Ectodermal cell (in vitro differentiated cells): ENCODE measurements around the gene FAM237B.

Experiments
- H3K27ac ChIP-seq: 2 replicates; pipeline ENCODE4 v1.7.0; 2013; ENCODE audit warnings: mild to moderate bottlenecking, low read depth, low read length; ENCODE audit not compliant: insufficient read depth, poor library complexity, severe bottlenecking
- H3K27me3 ChIP-seq: 2 replicates; pipeline ENCODE4 v1.7.0; 2013; ENCODE audit warnings: mild to moderate bottlenecking, low read length; ENCODE audit not compliant: insufficient read depth, control insufficient read depth, poor library complexity, severe bottlenecking
- H3K36me3 ChIP-seq: one replicate; pipeline ENCODE4 v1.7.0; 2013; ENCODE audit warnings: low read length; ENCODE audit not compliant: control insufficient read depth, insufficient read depth
- H3K4me1 ChIP-seq: one replicate; pipeline ENCODE4 v1.7.0; 2013; ENCODE audit warnings: low read length; ENCODE audit not compliant: control insufficient read depth, insufficient read depth
- H3K4me3 ChIP-seq: 2 replicates; pipeline ENCODE4 v1.7.0; 2013; ENCODE audit warnings: low read depth, low read length, control low read depth; ENCODE audit not compliant: insufficient read depth
- H3K9me3 ChIP-seq: 2 replicates; pipeline ENCODE4 v1.7.0; 2013; ENCODE audit warnings: mild to moderate bottlenecking, low read length, moderate library complexity; ENCODE audit not compliant: control insufficient read depth
- WGBS, 2 experiments: methylation state at CpG; one replicate each; pipeline ENCODE4 v1.1.7; 2013; ENCODE audit warnings: missing lambda C conversion rate in 2 of 2; 5-methylcytosine and 5-hydroxymethylcytosine counted together

Gene FAM237B

DNA sequence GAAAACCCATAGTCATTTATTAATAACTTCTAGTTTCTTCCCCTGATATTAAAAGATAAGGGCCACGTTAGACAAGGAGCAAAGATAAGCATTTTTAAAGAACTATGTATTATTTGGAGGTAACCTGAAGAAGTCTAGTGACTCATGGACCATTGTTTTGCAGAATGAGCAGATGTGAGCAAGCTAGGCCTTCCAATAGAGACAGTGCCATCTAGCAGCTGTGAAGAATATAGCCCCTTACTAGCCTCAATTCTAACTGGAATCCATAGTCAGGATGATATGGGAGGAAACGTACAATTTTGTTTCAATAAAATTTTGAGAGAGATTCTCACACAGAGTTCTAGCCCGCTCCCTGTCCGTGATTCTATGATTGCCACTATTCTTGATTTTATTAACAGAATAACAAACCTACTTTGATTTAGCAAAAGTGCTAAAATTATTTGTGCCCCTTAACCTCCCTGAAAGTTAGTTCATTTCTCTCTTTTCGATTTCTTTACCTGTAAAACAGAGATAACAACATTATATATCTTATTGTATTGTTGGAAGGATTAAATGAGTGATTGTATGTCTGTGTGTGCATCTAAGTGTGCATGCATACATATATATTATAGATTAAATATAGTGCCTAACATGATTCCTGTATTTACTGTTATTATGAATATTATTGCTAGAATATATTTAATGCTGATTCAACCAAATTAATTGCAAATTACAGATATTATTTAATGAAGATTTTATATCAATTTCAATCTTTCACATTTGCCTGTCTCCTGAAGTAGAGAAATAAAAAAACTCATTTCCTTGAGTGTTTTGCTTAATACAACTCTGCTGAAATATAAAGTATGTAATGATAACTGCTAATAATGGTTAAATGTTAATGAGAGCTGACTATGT is 22.7 kb downstream of the FAM237B start:
- WGBS, 2 experiments = 54 to 55% methylated on average over 4 of the region's 5 CpGs
- H3K27me3 ChIP-seq = no peaks in the 10 kb centered on the region
- H3K4me3 ChIP-seq = no peak overlapping the region
- no peaks in the 10 kb centered on the region for H3K4me1 ChIP-seq
- no peaks in the 10 kb centered on the region for H3K9me3 ChIP-seq
- H3K27ac ChIP-seq = no peak overlapping the region
- no peaks in the 10 kb centered on the region for H3K36me3 ChIP-seq

GRCh38 chr7:90290244-90291113 is 30.6 kb downstream of the FAM237B start:
- H3K27ac ChIP-seq = no peak overlapping the region
- no peaks in the 10 kb centered on the region for H3K27me3 ChIP-seq
- no peaks in the 10 kb centered on the region for H3K4me1 ChIP-seq
- peaks cover 6% of the 10 kb centered on the region for H3K36me3 ChIP-seq
- no peak overlapping the region for H3K4me3 ChIP-seq
- WGBS, 2 experiments = 95% methylated on average over 3 of the region's 3 CpGs
- no peaks in the 10 kb centered on the region for H3K9me3 ChIP-seq

DNA sequence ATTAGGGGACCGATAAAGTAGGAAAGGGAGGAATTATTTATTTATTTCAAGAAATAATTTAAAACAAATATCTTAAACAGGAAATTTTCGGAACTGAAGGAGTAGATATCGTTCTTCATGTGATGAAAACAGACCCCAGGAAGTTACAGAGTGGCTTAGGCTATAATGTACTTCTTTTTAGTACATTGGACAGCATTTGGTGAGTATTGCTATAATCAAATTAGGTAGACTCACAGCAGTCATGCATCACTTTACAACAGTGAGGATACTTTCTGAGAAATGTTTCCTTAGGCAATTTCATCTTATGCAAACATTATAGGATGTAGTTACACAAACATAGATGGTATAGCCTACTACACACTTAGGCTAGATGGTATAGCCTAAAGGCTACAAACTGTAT is 33.0 kb downstream of the FAM237B start:
- Histone ChIP-seq H3K9me3 (no peaks in the 10 kb centered on the region), H3K36me3 (peaks cover 6% of the 10 kb centered on the region), H3K4me1 (no peaks in the 10 kb centered on the region), H3K27me3 (no peaks in the 10 kb centered on the region), H3K4me3 (no peak overlapping the region), H3K27ac (no peak overlapping the region)
- WGBS, 2 experiments = 81 to 100% methylated on average over 2 of the region's 3 CpGs

GRCh38 chr7:90276033-90276728 is 44.9 kb downstream of the FAM237B start:
- no peaks in the 10 kb centered on the region for H3K27me3 ChIP-seq
- H3K36me3 ChIP-seq = no peaks in the 10 kb centered on the region
- 92 to 95% methylated on average over 4 of the region's 5 CpGs for WGBS, 2 experiments
- H3K4me3 ChIP-seq = no peak overlapping the region
- H3K4me1 ChIP-seq = no peaks in the 10 kb centered on the region
- no peaks in the 10 kb centered on the region for H3K9me3 ChIP-seq
- H3K27ac ChIP-seq = no peak overlapping the region

DNA sequence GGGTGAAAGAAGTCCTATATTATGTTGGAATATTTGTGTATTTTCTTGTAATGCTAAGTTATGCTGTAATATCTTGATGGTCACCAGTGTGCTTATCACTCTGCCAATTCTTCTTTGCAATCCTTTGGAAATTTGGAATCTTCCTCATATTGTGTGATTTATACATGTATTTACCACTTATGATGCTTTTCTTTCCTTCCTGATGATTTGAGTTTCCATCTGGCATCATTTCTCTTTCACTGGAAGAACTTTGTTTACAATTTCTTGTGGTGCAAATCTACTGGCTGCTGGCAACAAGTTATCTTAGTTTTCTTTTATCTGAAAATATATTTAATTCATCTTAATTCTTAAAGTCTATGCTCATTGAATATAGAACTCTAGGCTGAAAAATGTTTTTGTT is 46.9 kb downstream of the FAM237B start:
- no peak overlapping the region for H3K27ac ChIP-seq
- no peaks in the 10 kb centered on the region for H3K9me3 ChIP-seq
- no peak overlapping the region for H3K4me3 ChIP-seq
- no peaks in the 10 kb centered on the region for H3K36me3 ChIP-seq
- no peaks in the 10 kb centered on the region for H3K4me1 ChIP-seq
- no peaks in the 10 kb centered on the region for H3K27me3 ChIP-seq

DNA sequence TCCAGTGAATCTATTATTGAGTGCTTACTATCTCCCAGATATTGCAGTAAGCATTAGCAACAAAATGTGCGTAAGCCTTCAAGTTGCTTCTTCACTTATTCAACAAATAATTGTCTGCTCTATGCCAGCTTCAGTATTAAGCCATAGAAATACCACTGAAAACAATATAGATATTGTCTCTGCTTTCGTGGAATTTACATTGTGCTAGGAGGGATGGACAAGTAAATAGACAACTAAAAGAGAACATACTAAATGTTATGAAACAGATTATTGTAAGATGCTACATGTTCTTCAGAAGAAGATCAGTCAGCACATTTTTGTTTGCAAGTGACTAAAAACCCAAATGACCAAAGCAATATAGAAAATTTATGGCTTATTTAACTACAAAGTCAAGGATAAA is 48.9 kb downstream of the FAM237B start:
- 85 to 97% methylated on average over 1 to 2 of the region's 2 CpGs for WGBS, 2 experiments
- Histone ChIP-seq H3K27ac (no peak overlapping the region), H3K4me3 (no peak overlapping the region), H3K9me3 (no peaks in the 10 kb centered on the region), H3K27me3 (no peaks in the 10 kb centered on the region), H3K4me1 (no peaks in the 10 kb centered on the region), H3K36me3 (no peaks in the 10 kb centered on the region)

DNA sequence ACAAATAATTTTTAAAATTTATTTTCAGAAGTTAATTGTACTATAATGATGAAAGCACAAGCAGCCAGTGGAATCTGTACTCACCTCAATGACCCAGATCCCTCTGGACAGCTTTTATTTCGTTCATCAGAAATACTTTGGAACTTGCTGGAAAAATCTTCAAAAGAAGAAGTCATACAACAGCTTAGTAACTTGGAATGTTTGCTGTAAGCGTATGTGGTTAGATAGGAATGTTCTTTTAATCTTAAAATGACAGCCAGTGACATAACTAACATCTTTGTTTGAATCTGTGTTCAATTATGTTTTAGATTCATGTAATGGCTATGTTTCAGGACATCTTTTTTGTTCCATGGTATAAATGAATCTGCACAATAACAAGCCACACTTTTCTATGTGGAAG is 49.4 kb downstream of the FAM237B start:
- H3K36me3 ChIP-seq = no peaks in the 10 kb centered on the region
- 89 to 100% methylated on average over 1 to 2 of the region's 2 CpGs for WGBS, 2 experiments

DNA sequence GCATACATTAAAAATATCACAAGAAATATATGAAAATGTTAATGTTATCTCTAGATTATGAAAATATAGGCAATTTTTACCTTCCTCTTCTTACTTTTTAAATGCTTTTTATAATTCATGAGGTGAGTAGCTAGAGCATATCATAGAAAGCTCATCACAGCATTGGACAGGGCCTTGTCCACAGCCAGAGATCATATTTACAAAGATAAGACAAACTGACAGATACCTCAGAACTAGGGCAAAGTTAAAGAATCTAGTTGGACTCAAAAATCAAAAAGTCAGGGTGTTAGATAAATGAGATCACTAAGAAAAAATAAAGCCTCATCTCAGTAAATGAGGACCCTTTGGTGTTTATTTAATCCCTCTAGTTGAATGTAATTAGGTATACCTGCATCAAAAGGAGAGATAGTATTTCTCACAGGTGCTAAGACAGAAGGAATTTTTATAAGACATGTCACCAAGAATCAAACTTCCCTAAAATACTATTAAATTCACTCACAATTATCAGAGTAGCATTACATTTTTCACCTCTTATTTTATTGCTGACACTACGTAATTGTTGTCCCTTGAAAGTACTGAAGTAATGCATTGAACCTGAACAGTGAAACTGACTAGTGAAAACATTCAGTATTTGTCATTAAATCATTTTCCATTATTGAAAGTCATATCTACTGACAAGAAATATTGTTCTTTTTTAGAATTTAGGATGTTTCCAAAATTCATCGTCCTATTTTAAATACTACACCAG is 50.5 kb downstream of the FAM237B start:
- Histone ChIP-seq H3K27ac (no peak overlapping the region), H3K4me3 (no peak overlapping the region), H3K9me3 (no peaks in the 10 kb centered on the region), H3K4me1 (no peaks in the 10 kb centered on the region), H3K27me3 (no peaks in the 10 kb centered on the region), H3K36me3 (no peaks in the 10 kb centered on the region)
- WGBS, 2 experiments = 94 to 100% methylated on average over 1 to 2 of the region's 2 CpGs

More for the DNA sequence above, 49.4 kb downstream of the FAM237B start:
- no peaks in the 10 kb centered on the region for H3K4me1 ChIP-seq
- no peaks in the 10 kb centered on the region for H3K27me3 ChIP-seq
- H3K4me3 ChIP-seq = no peak overlapping the region
- no peaks in the 10 kb centered on the region for H3K9me3 ChIP-seq
- H3K27ac ChIP-seq = no peak overlapping the region

GRCh38 chr7:90269163-90269562 is 51.9 kb downstream of the FAM237B start:
- no peaks in the 10 kb centered on the region for H3K27me3 ChIP-seq
- H3K4me3 ChIP-seq = no peak overlapping the region
- H3K27ac ChIP-seq = no peak overlapping the region
- no peaks in the 10 kb centered on the region for H3K9me3 ChIP-seq
- H3K4me1 ChIP-seq = no peaks in the 10 kb centered on the region
- 89 to 93% methylated on average over 1 of the region's 1 CpG for WGBS, 2 experiments
- H3K36me3 ChIP-seq = no peaks in the 10 kb centered on the region
